ENCODE results near the gene HEATR5B. TPM values are rescaled to one million over a fixed set of nuclear protein-coding genes. Genes with fewer than 3 reads are reported as not detected.

HEATR5B gene
- total RNA-seq: 10 to 100 TPM; 27.7 to 50.4 (median 35.5) TPM

DNA sequence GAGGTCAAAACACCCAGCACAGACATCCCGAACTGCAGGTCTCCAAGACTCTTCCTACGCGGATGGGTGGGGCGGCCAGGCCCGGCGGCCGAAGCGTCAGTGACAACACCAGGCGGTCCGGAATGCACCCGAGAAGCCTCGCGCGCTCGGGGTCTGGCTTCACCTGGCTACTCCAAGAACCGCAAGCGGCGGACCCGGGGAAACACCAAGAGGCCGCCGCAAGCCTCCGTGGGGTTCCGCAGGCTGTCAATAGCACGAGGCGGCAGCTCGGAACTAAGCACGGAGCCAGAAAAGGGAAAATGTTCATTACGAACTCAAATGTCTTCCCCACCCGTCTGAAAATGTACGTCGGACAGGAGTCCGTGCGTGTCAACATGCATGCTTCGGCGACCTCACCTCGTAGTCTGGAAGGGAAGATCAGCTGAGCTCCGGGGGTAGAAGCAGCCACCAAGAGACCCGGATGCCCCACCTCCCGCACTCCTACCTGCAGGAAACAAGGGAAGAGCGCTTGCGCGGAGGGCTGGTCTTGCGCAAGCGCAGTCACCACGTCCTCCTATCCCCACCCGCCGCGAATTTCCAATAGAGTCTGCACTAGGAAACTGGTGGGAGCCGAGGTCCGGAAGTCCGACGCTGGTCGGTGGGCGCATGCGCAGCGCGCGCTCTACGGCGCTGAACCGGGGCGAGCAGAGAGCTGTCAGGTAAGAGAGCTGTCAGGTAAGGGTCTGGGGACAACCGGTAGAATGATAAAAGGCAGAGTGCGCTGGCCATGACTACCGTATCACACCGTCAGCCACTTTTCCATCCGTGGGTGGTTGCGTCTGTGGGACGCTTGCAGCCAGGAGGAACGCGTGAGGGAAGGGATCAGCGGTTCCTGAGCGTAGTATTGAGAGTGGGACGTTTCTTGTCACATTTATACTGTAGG, at the start of gene HEATR5B, which contains the start of gene GPATCH11:
Gene HEATR5B, minus strand, starts transcription at position 500 of the 922 bp plus-strand sequence. CDS start 958 bp downstream, outside the sequence.
Gene GPATCH11, plus strand, starts transcription at position 646 of the 922 bp plus-strand sequence. CDS start 3,864 bp downstream, outside the sequence.
- peak; percentile 71 for DNase-seq (ENCODE audit: low spot score)
- peak; percentile 99 for ATAC-seq (ENCODE audit: low FRiP score)
- TF ChIP-seq CTCF (IDR thresholded peaks at IDR 0.05): no peak

DNA sequence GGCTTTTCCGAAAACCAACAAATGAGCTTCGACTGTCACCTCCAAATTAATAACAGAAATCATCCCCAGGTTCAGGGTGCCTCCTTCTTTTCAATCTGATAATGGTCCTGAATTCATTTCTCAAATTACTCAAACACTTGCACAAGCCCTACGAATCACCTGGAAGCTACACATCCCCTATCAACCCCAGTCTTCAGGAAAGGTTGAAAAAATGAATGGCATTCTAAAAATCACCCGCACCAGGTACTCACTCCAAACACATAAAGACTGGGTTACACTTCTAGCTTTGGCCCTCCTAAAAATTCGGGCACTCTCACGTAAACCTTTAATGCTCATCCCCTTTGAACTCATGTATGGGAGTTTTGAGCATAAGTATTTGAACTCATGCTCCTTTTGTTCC, 48.7 kb upstream of the HEATR5B start:
- no peak for TF ChIP-seq CTCF (IDR thresholded peaks at IDR 0.05)
- no peak for DNase-seq (ENCODE audit: low spot score)
- no peak for ATAC-seq (ENCODE audit: low FRiP score)

GRCh38 chr2:37125416-37125815, 41.2 kb upstream of the HEATR5B start:
- TF ChIP-seq CTCF (IDR thresholded peaks at IDR 0.05): no peak
- DNase-seq (ENCODE audit: low spot score) (no peak), ATAC-seq (ENCODE audit: low FRiP score) (no peak)

- ATAC-seq (ENCODE audit: low FRiP score) (no peak), DNase-seq (ENCODE audit: low spot score) (no peak)
- no peak for TF ChIP-seq CTCF (IDR thresholded peaks at IDR 0.05)
Measured at GRCh38 chr2:37119157-37119556, 35.0 kb upstream of the HEATR5B start.

- no peak for DNase-seq (ENCODE audit: low spot score)
Measured at GRCh38 chr2:37117566-37117965, 33.4 kb upstream of the HEATR5B start.

GRCh38 chr2:37111958-37112357, 27.8 kb upstream of the HEATR5B start:
- ATAC-seq (ENCODE audit: low FRiP score): no peak

More at GRCh38 chr2:37117566-37117965, 33.4 kb upstream of the HEATR5B start:
- ATAC-seq (ENCODE audit: low FRiP score): no peak
- TF ChIP-seq CTCF (IDR thresholded peaks at IDR 0.05): no peak

More at GRCh38 chr2:37111958-37112357, 27.8 kb upstream of the HEATR5B start:
- DNase-seq (ENCODE audit: low spot score): no peak
- no peak for TF ChIP-seq CTCF (IDR thresholded peaks at IDR 0.05)

Data from omental fat pad (tissue), 4 donors.